Amniotic stem cell (primary cell): Measurements from ENCODE around the gene NFATC1.

Source experiments
- DNase-seq: peaks from one replicate; lab custom pipeline; 2025; lab: John Stamatoyannopoulos, UW

Gene NFATC1

DNA sequence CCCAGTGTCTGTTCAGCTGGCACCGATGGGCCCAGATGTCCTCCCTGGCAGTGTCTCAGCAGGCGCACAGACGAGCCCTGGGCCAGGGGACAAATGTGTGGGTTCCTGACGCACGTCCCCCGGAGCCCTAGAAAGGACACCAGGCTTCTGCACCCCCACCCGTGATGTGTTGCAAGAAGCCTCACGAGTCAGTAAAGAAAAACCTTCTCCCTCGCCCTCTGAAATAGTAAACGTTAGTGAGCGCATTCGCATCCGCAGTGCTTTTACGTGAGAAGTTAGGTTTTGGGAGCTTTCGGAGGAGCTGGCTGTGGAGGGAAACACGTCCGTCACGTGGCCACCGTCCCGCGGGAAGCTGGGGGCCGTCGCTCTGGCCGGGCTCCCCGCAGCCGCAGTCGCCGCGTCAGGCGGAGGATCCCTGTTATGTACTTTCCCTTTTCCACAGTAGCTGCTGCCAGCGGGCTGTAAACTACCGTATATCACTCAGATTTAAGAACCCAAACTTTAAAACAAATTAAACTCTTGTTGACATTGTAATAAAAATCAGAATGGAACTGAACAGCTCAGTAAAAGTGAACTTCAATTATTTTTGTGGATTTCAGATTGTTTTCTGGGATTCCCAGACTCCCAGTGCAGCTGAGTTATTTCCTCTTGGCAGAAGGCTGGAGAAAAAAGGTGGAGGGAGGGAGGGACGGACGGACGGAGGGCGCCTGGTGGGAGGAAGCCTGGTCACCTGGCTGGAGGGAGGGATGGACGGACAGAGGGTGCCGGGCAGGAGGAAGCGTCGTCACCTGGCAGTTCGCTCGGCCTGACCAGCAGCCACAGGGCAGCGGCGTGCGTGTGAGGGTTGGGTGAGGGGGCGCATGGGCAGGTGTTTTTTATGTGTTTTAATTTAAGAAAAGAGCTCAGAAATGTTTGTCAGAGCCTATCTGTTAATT lies 112.1 kb downstream of the NFATC1 start:
- no peak for DNase-seq

DNA sequence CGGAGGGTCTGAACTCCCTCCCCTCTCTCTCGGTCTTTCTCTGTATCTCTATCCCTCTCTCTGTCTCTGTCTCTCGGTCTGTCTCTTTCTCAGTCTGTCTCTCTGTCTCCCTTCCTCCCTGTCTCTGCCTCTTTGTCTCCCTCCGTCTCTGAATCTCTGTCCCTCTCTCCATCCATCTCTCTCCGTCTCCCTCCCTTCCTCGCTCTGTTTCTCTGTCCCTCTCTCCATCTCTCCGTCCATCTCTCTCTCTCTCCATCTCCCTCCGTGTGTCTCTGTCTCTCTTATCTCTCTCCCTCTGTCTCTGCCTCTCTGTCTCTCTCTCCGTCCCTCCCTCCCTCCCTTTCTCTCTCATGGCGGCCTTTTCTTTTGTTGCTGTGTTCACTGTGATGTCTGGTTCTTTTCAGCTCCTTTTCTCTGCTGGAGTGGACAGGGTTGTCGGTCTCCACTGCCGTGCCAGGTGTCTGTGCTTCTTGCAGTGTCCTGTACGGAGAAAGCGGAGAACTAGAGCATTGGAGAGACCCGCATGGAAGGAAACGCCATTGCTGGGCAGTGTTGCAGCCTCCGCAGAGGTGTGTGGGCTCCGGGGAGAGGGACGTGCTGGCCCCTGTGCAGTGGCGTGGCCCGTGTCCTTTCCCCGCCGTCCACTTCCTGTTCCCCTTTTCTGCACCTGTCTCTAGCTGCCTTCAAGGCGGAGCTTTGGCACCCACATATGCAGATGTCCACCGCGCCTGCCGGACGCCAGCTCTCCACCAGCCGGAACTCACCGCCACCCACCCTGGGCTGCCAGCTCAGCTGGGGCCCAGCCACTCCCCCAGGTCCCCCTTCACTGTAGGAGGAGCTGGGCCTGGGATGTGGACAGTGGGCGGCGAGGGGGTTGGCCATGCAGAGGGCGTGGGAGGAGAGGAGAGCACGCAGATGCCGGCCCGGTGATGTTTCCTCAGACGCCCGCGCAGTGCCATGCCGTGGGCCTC lies 113.1 kb downstream of the NFATC1 start:
- DNase-seq: no peak

DNA sequence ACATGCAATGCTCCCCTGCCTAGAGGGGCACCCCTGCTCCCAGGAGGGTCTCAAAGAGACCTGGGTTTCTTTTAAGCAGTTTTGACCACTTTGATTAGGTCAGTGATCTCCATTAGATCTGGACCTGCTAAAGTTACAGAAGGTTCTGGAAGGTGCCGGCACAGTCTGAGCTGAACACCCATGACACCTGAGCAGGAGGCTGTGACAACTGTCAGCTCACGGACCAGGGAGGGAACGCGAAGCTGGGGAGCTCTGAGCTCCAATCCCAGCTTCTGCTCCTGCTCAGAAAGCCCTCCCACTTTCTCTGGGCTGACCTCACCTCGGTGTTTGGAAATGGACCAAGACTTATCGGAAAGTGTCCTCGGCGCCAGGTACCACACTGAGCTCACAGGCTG lies 113.8 kb downstream of the NFATC1 start:
- no peak for DNase-seq

DNA sequence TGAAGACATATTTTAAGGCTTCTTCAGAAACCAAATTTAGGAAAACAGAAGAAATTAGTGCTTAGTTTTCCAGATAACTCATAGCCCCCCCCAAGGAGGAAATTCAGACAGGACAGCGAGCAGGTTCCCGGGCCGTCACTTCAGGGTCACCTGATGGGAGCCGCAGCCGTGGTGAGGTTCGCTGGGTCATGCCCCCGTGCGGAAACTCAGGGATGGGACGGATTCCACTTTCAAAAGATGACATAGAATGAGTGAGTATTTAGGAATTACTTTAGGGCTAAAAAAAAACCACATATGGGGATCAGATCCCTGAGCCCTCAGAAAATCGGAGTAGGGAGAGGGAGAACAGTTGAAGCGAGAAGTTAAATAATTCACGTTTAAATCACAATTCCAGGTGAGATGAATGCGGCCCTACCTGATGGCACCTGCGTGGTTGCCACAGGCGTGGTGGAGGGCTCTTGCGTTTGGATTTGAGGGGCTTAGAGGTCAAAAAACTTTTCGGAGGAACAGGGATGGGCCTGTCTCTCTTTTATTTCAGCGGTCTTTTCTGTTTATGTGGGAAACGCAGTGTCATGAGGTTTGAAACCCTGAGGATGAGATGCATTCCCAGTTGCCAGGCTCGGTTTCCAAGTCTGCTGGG lies 114.4 kb downstream of the NFATC1 start:
- DNase-seq: no peak

DNA sequence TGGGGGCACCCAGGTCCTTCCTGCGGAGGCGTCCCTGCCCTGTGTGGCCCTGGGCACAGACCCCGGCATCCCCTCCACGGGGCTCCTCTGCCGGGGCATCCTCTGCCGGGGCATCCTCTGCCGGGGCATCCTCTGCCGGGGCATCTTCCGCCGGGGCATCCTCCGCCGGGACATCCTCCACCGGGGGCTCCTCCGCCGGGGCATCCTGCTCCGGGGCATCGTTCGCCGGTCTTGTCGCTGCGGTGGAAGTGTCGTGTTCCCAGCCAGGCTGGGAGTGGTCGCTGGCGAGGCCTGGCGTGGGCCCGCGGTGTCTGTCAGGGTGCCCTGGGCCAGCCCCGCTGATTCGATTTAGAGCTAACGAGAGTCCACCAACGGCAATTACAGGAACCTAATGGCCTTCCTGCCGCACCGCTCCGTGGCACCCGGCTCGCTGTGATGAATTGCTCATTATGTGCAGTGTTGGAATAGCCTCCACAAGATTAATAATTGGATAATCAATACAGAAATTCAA lies 115.1 kb downstream of the NFATC1 start:
- no peak for DNase-seq

DNA sequence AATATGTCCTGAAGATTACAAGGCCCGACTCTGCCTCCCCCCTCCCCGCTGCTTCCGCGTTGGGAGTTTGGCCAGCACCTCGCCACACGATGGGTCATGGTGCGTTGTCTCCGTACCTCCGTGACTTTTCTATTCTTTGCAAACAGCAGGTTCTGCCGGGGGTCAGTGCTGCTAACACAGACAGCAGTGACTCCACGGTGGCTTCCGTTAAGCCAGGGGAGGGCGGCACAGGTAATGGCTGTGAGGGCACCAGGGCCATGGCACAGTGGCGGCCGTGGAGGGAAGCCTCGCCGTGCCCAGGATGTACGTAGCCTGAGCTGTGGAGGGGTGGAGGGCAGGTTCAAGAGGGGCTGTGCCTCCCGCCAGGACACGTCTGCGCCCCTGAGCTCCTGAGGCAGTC lies 115.5 kb downstream of the NFATC1 start:
- no peak for DNase-seq

DNA sequence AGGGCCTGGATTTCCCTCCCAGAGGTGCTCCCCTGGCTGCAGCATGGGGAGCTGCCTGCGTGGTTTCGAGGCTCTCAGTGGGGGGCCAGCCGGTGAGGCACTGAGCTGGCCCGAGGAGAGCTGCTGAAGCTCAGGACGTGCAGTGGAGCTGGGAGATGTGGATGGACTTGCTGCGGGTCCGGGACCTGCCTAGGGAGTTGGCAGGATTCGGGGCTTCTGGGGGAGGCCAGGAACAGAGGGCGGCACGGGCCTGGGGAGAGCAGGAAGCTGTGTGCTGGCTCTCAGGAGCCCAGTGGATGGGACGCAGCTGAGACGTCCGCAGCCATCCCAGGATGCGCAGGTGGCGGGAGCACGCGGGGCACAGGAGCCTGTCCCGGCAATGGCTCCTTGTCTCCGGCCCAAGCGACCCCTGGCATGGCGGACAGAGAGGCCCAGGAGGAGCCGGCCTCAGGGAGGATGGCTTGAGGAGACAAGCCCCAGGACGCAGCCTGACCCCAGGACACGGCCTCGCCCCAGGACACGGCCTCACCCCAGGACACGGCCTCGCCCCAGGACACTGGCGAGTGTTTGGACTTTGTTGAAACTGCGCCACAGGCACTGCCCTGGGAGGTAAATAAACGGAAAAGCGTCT lies 116.1 kb downstream of the NFATC1 start:
- no peak for DNase-seq

DNA sequence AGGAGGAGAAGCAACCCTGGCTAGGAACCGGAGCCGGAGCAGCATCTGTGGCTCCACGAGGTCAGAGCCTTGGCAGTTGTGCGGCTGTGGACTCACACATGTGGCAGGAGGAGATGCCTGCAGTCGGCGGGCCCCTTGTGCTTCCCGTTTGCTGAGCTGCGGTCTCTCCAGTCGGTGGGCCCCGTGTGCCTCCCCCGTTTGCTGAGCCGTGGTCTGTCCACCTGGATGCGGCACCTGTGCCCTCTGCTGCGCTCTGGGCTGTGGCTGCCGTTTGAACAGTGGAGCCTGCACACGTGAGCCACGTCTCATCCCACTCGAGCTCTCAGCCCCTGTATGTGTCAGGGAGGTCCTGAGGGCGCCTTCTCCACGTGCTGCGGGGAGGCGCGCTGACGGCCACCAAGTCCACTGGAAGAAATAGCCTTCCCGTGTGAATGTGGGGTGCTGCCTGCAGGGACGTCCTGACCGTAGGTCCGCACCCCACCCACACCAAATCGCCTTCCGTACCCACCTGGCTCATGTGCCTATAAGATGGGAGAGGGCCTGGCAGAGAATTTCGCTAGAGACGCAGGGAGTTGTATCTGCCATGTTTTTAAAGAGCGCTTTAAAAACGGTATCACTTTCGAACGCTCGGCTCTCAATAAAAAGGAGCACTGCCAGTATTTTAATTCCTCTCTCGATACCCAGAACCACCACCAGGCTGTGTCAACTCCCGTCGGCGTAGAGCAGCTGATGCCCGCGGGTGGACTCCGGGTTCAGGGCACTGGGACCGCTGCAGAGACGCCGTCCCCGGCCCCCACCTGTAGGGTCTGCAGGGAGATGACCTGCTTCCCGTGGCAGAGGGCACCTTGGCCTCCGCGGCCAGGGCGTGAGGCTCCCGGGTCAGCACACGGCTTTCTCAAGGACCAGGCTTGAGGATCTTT lies 117.0 kb downstream of the NFATC1 start:
- DNase-seq: no peak

DNA sequence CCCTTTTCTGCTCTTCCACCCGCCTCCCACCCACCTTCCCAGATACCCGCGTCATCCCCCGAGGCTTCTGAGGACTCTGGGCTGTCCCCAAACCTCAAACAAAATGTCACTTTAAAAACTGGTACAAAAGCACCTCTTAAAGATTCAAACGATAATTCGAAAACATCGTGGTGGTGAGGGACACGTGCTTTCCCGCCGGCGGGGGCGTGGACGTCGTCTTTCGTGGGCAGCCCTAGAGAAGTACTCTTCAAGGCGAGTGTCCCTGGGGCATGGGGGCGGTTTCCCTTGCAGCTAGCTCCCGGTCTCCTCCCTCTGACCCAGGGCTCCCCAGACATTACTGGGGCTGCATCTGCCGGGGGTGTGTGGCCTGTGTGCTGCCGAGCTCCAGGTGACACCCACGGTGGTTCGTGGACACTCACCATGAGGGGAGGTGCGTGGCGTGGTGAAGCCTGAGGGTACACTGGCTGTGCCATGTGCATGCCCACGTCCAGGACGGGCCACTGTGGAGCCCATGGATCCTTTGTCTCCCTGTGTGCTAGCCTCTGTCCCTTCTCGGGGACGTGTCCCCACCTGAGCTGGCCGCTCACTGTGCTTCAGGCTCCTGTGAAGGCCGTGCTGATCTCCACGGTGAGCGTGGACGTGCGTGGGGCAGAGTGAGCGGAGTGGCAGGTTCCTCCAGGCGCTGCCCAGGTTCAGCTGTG lies 117.8 kb downstream of the NFATC1 start:
- DNase-seq: no peak

DNA sequence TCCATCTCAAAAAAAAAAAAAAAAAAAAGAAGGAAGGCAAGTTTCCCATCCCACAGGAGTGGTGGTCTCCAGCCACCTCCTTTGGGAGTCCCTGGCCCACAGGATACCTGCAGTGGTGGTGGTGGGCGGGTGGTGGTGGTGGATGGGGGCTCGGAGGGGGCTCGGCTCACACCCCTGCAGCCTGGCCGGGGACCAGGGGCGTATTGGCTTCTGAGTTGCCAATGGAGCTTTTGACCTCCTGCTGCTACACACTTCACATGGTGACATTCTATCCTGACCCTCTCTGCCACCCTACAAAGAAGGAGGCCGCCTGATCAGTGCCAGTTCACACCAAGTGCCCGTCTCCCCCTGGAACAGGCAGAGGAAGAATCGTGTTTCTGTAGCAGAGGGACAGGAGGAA lies 119.6 kb downstream of the NFATC1 start:
- DNase-seq: no peak

DNA sequence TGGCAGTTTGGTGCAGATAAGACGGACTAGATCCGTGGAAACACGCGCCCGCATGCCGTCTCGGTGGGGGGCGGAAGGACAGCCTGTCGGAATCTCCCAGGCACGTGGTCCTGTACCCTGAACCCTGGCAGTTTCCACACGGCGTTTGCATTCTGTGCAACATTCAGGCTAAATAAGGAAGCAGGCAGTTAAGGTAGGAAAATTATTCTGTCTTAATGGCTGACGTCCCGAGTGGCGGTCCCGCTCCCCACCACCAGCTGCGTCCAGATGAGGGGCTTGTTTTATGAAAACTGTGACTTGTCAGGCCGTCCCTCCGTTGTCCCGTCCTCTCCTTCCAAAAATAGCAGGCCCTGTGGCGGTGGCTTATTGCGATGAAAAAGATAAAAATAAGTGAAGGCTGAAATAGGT lies 120.2 kb downstream of the NFATC1 start:
- DNase-seq: no peak

DNA sequence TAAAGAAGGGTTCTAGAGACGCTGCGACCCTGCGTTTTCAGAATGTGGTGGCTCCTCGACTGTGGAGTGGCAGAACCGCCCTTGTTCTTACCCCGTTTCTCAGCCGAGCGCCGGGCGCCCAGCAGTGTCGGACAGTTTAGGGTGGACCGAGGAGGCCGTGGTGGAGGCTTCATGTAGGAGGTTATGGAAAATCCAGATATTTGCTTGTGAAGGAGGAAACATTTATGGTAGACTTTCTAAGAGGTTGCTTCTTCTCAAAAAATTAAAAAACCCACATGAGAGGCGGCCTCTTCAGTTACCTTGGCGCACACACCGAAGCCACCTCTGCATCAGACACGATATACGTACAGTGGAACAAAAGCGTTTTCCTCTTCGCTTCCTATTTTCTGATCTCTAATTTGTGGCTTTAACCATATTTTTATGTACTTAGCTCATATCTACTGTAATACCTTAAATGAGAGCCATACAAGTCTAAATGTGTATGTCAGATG lies 120.8 kb downstream of the NFATC1 start:
- no peak for DNase-seq

DNA sequence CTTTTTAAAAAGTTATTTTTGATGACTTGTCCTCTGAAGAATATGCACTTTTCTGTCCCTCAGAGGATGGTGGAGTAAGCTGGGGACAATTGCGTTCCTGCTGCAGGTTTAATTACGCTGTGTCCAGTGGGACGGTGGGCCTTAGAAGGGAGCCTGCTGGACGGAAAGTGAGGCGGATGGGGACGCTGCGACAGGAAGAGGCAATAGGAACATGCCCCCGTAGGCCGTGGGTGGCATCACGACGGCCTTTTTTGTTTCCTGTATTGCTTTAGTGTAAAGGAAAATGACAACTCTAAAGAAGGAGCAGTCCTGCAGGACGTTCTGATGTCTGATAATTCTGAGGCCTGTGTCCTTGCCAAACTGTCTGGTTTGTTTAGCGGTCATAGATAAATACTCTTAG lies 121.6 kb downstream of the NFATC1 start:
- DNase-seq: no peak

DNA sequence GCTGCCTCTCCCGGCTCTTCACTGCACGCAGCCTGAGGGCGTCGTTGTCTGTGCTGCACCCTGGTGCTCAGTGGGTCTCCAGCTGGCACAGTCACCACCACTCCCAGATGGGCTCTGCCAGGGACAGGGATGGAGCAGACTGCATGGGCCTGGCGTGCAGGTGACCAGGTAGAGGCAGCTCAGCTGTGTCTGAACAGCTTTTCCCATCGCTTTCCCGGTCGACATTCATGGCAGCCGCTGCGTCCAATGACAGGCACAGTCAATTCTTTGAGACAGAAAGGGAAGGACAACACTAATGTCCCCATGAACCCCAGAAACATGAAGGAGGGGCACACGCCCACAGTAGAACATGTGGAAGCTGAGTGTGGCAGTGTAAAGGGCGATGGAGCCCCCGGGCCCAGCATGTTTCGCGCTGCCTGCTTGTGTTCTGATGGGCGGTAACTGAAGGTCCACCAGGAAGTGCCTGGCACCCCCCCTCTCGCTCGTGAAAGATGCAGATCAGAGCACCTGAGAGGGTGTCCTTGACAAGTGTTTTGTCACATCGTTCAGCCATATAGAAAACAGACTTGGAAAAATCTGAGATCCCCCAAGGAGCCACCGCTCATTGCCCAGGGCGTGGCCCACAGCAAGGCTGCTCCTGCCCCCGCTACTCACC lies 122.4 kb downstream of the NFATC1 start:
- no peak for DNase-seq

DNA sequence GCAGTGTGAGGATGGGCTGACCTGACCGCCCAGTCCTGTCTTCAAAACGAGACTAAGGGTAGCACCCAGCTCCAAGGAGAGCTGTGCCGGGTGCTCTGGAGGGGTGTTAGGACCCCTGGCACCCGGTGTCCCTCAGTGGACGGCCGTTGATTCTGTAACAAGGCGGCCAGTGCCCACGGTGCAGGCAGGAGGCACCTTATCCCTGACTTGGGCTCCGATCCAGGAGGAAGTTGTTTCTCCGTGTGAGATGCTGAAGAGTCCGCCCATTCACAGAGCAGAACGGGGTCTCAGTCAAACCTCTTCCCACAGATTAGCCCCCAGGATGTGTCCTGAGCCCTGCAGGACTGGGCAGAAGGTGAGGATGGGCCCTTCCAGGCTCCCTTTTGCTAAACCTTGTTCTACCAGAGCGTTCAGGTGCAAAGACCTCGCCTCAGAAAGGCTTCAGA lies 123.0 kb downstream of the NFATC1 start:
- DNase-seq: no peak

DNA sequence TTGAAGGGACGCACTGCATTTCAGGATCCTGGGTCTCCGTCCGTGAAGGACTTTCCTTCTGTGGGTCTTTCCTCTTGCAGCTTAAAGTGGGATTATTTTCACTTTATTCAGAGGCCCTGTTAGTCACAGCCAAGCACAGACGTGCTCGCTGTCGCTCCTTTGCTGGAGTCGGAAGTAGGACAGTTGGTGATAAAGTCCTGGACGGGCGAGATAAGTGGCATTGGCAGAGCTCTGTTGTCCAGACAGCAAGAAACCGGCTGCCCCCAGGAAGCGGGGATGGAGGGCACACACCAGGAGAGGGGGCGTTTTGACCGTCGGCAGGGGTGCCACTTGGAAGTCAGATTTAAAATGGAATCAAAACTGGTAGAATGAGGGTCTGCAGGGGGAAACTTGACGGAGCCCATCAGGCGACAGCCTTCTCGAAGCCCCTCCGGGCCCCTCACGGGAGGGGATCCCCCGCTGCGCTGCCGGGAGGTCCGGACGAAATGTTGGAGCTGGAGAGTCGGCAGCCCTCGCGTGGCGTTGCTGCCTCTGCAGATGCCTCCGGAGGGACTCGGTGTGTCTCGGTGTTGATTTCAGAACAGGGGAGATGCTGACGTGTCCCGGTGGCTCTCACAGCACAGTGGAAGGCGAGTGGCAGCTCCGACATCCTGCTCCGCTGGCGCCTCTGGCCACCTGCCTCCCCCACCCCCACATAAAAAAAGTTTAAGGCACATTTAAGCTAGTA lies 124.2 kb downstream of the NFATC1 start:
- DNase-seq: no peak

DNA sequence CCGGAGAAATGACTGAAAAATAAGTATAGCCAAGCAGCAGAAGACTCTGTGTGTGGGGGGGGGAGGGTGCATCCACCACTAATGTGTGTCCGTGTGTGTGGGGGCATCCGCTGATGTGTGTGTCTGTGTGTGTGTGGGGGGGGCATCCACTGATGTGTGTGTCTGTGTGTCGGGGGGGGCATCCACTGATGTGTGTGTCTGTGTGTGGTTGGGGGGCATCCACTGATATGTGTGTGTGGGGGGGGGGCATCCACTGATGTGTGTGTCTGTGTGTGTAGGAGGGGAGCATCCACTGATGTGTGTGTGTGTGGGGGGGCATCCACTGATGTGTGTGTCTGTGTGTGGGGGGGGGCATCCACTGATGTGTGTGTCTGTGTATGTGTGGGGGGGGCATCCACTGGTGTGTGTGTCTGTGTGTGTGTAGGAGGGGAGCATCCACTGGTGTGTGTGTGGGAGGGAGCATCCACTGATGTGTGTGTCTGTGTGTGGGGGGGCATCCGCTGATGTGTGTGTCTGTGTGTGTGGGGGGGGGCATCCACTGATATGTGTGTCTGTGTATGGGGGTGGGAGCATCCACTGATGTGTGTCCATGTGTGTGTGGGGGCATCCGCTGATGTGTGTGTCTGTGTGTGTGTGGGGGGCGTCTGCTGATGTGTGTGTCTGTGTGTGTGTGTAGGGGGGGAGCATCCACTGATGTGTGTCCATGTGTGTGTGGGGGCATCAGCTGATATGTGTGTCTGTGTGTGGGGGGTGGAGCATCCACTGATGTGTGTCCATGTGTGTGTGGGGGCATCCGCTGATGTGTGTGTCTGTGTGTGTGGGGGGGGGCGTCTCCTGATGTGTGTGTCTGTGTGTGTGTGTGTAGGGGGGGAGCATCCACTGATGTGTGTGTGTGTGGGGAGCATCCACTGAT lies 125.0 kb downstream of the NFATC1 start:
- DNase-seq: no peak
